Ascending aorta (tissue), 2 donors: ENCODE measurements around the gene MEIOSIN. TPM values are rescaled to one million over a fixed set of nuclear protein-coding genes. Genes with fewer than 3 reads are reported as not detected.
A peak's percentile ranks its signal among the peaks of the same experiment; 100 is the strongest.

ENCODE experiments used
- DNase-seq, 2 donors: peaks; one replicate each; pipeline ENCODE4 v3.0.0-alpha.2; 2019; ENCODE audit warnings: low spot score in 2 of 2
- H3K27ac ChIP-seq, 2 donors: fragments of 200-600 bp; sonication (generic); one replicate each; pipeline ENCODE4 v1.5.1; 2016 to 2017; ENCODE audit warnings: mild to moderate bottlenecking in 1 of 2
- H3K27me3 ChIP-seq: fragments of 200-600 bp; sonication (generic); one replicate; pipeline ENCODE4 v1.5.1; 2017
- H3K36me3 ChIP-seq, 2 donors: fragments of 200-600 bp; sonication (generic); one replicate each; pipeline ENCODE4 v1.5.1; 2016
- H3K4me1 ChIP-seq, 2 donors: fragments of 200-600 bp; sonication (generic); one replicate each; pipeline ENCODE4 v1.5.1; 2016 to 2017; ENCODE audit warnings: mild to moderate bottlenecking in 1 of 2
- H3K4me3 ChIP-seq, 2 donors: fragments of 200-600 bp; sonication (generic); one replicate each; pipeline ENCODE4 v1.5.1; 2016 to 2017; ENCODE audit warnings: mild to moderate bottlenecking in 1 of 2
- H3K9me3 ChIP-seq, 2 donors: fragments of 200-600 bp; sonication (generic); one replicate each; pipeline ENCODE4 v1.5.1; 2016
- CTCF ChIP-seq, 3 experiments: fragments of 200-600 bp in 2 of 3; fragments of 450-650 bp in 1 of 3; sonication (generic) in 2 of 3; IDR thresholded peaks; one replicate each; pipeline ENCODE4 v1.5.1; 2016 to 2019; ENCODE audit warnings: antibody characterized with exemption in 3 of 3, mild to moderate bottlenecking in 1 of 3, moderate library complexity in 1 of 3
- intact Hi-C: fragments of 100-400 bp; cut with DNase I; formaldehyde crosslinking; loops from one replicate; pipeline ENCODE4 v1.15.1; 2023
- total RNA-seq: library from RNA; depleted of rRNA; stranded (reverse); fragments of >200 nt; gene quantifications from one replicate; pipeline ENCODE4 v1.1.0, GENCODE V29; 2016

MEIOSIN gene
- total RNA-seq, 1 donor from 2014 or later = not detected

DNA sequence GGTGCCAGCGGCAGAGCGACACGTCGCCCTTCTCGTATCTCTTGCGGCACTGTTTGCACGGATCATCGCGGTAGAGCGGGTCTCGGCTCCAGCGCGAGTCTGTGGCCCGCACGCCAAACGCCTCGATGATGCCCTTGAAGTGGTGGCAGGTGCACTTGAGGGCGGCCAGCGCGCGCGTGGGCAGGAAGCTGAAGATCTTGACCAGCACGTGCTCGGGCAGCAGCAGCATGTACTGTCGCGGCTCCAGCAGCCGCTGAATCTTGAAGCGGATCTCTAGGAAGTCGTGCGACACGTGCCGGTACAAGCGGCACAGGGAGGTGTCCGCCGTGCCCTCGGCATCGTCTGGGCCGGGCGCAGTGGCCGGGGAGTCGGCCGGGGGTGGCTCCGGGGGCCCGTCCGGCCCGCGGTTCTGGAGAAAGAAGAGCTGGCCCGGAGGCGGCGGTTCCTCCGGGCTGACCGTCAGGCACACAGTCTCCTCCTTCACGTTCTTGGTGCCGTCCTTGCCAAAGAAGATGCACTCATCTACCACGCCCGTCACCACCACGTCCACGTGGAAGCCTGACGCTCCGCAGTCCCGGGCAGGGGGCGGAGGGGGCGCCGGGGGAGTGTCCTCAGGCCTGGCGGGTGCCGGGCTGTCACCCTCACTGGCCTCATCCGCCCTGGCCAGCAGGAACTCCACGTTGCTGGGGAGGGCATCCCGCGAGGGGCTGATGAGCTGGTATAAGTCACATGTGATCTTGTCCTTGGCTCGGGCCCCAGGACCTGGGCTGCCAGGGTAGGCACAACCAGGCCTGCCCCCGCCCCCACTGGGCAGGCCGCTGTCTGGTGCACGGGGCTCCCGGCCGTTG, 21.2 kb upstream of the MEIOSIN start:
- Histone ChIP-seq H3K9me3 (no peaks in the 10 kb centered on the region), H3K27ac (no peak overlapping the region), H3K4me1 (peaks cover 0 to 8% of the 10 kb centered on the region in 2 donors), H3K27me3 (no peaks in the 10 kb centered on the region), H3K36me3 (peaks cover 24 to 25% of the 10 kb centered on the region in 2 donors), H3K4me3 (no peak overlapping the region)
- no peak for TF ChIP-seq CTCF (IDR thresholded peaks at IDR 0.05)
- no peak for DNase-seq
- intact Hi-C loops = no loop called here

GRCh38 chr19:45712699-45713067, 20.6 kb upstream of the MEIOSIN start:
- H3K27me3 ChIP-seq = no peaks in the 10 kb centered on the region
- no peak for DNase-seq
- peaks cover 24 to 25% of the 10 kb centered on the region in 2 donors for H3K36me3 ChIP-seq
- intact Hi-C loops = no loop called here
- no peaks in the 10 kb centered on the region for H3K9me3 ChIP-seq
- peaks cover 0 to 4% of the 10 kb centered on the region in 2 donors for H3K4me1 ChIP-seq
- no peak overlapping the region for H3K4me3 ChIP-seq
- no peak overlapping the region for H3K27ac ChIP-seq
- TF ChIP-seq CTCF (IDR thresholded peaks at IDR 0.05) = no peak

DNA sequence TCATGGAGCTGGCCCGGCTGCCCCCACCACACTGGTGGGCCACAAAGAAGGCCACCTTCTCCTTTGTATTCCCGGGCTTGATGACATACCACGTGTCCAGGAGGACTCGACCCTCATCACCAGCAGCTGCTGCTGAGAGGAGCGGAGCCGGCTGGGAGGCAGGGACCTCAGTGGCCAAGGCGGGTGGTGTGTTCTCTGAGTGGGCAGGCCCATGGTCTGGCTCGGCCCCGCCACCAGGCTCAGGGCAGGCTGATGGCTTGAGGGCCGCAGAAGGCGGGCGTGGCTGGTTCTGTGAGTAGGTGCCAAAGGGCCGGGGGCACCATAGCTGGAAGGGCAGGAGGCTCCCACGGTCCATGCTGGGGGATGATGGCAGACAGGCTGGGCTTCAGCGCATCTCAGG, 20.1 kb upstream of the MEIOSIN start:
- Histone ChIP-seq H3K27me3 (no peaks in the 10 kb centered on the region), H3K4me1 (peaks cover 0 to 7% of the 10 kb centered on the region in 2 donors), H3K4me3 (no peak overlapping the region), H3K27ac (no peak overlapping the region), H3K9me3 (no peaks in the 10 kb centered on the region), H3K36me3 (peaks cover 24 to 25% of the 10 kb centered on the region in 2 donors)
- DNase-seq = no peak
- intact Hi-C loops = no loop called here
- no peak for TF ChIP-seq CTCF (IDR thresholded peaks at IDR 0.05)

DNA sequence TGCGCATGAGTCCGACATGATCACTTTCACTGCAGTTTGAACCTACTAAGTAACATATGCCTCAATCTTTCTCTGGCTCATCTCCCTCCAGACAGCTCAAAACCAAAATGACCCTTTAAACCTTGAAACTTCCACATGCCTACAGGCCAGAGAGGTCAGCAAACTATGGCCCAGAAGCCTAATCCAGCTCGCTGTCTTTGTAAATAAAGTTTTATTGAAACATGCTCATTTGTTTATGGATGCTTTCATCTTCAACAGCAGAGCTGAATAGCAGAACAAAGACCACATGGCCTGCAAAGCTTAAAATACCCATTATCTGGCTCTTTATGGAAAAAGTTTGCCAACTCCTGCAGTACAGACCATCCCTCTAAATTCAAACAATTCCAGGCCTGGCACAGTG, 18.1 kb upstream of the MEIOSIN start:
- no peak for DNase-seq
- intact Hi-C loops = no loop called here
- H3K4me1 ChIP-seq = peaks cover 0 to 11% of the 10 kb centered on the region in 2 donors
- TF ChIP-seq CTCF (IDR thresholded peaks at IDR 0.05) = no peak
- no peaks in the 10 kb centered on the region for H3K9me3 ChIP-seq
- peaks cover 21 to 25% of the 10 kb centered on the region in 2 donors for H3K36me3 ChIP-seq
- H3K27ac ChIP-seq = no peak overlapping the region
- no peaks in the 10 kb centered on the region for H3K27me3 ChIP-seq
- no peak overlapping the region for H3K4me3 ChIP-seq

DNA sequence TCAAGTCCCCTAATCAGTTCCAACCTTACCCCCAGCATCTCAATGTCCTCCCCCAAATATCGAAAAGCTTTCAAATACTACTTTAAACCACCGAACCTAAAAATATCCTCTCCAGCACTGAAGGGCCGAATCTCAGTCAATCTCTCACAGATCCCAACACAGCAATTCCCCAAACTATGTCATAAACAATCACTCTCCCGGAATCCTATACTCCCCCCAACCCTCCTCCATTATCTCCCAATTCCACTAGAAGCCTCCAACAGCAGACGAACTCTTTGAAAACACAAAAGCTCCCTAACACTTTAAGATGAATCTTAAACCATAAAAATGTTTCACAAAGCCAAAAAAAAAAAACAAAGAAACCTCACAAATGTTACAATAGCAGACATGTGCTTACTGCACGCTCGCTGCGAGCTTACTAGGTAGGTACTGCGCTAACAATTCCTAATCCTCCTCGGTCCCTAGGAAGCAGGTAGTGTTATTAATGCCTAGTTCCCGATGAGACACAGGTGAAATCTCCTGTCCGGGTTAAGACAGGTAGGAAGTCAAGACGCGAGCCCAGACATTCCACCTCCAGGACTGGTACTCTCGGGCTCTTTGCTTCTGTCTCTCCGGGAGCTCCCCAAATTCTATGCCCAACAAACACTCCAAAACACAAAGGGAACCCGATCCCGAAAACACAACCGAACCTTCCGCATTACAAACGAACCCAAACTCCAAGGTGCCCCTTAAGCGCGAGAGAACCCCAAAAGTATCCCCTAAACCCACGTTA, 16.7 kb upstream of the MEIOSIN start:
- Histone ChIP-seq H3K9me3 (no peaks in the 10 kb centered on the region), H3K27ac (peak overlapping the region; percentile 56 to 61), H3K4me3 (peak overlapping the region; percentile 58 to 75), H3K27me3 (no peaks in the 10 kb centered on the region), H3K36me3 (peaks cover 16 to 17% of the 10 kb centered on the region in 2 donors), H3K4me1 (peaks cover 0 to 11% of the 10 kb centered on the region in 2 donors)
- no peak for TF ChIP-seq CTCF (IDR thresholded peaks at IDR 0.05)
- intact Hi-C loops = loop anchor here (1.0 kb wide), 3 partner anchors 14 to 53 kb away; partner anchors contain the start of genes FBXO46, QPCTL and SIX5
- no peak for DNase-seq
